WTC11 (cell line): ENCODE measurements around the gene SLC10A7.

Experiments used
- CREB1 ChIP-seq: sonication (generic); formaldehyde crosslinking; IDR thresholded peaks from 2 replicates; pipeline ENCODE4 v1.8.0; 2023; ENCODE audit warnings: mild to moderate bottlenecking, missing genetic modification reagents
- ESRRA ChIP-seq: sonication (generic); formaldehyde crosslinking; IDR thresholded peaks from 2 replicates; pipeline ENCODE4 v1.8.1; 2022; ENCODE audit warnings: mild to moderate bottlenecking, missing genetic modification reagents, borderline replicate concordance
- JUN ChIP-seq: sonication (generic); formaldehyde crosslinking; IDR thresholded peaks from 2 replicates; pipeline ENCODE4 v1.8.0; 2023; ENCODE audit warnings: mild to moderate bottlenecking, missing genetic modification reagents
- MYBL2 ChIP-seq: sonication (generic); formaldehyde crosslinking; IDR thresholded peaks from 2 replicates; pipeline ENCODE4 v1.8.1; 2023; ENCODE audit warnings: mild to moderate bottlenecking, moderate library complexity, missing genetic modification reagents
- NFATC4 ChIP-seq: fragments of 250-450 bp; sonication (Bioruptor Pico); IDR thresholded peaks from 2 replicates; pipeline ENCODE4 v1.9.0; 2021; ENCODE audit warnings: mild to moderate bottlenecking
- TCF7 ChIP-seq: sonication (generic); formaldehyde crosslinking; IDR thresholded peaks from 2 replicates; pipeline ENCODE4 v1.8.0; 2022; ENCODE audit warnings: mild to moderate bottlenecking, low read depth, missing genetic modification reagents, moderate library complexity
- ZNF396 ChIP-seq: fragments of 250-450 bp; sonication (Bioruptor Pico); IDR thresholded peaks from 2 replicates; pipeline ENCODE4 v1.8.0; 2021; ENCODE audit warnings: mild to moderate bottlenecking, moderate library complexity, borderline replicate concordance
- TF ChIP-seq, protein P1 (sequence below): fragments of 200-600 bp; IDR thresholded peaks from 2 replicates; pipeline ENCODE4 v1.8.0; 2022; ENCODE audit warnings: antibody characterized with exemption
- TF ChIP-seq, protein P2 (sequence below): sonication (generic); formaldehyde crosslinking; IDR thresholded peaks from 2 replicates; pipeline ENCODE4 v1.8.0; 2022; ENCODE audit warnings: mild to moderate bottlenecking, missing genetic modification reagents
- TF ChIP-seq, protein P3 (sequence below): sonication (generic); formaldehyde crosslinking; conservative IDR thresholded peaks from 2 replicates; pipeline ENCODE4 v1.8.1; 2023; ENCODE audit warnings: mild to moderate bottlenecking, low read depth, missing genetic modification reagents, moderate library complexity

DNA sequence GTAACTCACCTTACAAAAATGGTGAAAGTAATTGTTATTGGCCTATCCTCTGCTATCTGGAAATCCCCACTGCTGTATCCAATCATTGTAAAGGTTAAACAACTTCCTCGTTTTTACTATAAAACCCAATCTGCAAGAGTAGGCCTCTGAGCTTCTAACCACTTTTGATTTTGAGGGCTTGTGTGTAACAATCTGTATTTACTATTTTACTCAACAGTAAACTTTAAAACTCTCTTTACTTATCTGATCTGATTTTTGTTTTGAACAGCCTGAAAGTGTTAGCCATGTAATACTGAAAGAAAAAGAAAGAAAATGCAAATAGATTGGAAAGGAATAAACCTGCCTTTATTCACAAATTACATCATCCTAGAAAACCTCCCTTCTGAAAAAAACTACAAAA is 63.1 kb downstream of the SLC10A7 start:
- TF ChIP-seq ESRRA (CRISPR knock-in tag) (no peak), JUN (no peak), MYBL2 (CRISPR knock-in tag) (no peak), TCF7 (CRISPR knock-in tag) (no peak), NFATC4 (no peak), CREB1 (CRISPR knock-in tag) (no peak), ZNF396 (no peak)
- TF ChIP-seq, protein P1, sequence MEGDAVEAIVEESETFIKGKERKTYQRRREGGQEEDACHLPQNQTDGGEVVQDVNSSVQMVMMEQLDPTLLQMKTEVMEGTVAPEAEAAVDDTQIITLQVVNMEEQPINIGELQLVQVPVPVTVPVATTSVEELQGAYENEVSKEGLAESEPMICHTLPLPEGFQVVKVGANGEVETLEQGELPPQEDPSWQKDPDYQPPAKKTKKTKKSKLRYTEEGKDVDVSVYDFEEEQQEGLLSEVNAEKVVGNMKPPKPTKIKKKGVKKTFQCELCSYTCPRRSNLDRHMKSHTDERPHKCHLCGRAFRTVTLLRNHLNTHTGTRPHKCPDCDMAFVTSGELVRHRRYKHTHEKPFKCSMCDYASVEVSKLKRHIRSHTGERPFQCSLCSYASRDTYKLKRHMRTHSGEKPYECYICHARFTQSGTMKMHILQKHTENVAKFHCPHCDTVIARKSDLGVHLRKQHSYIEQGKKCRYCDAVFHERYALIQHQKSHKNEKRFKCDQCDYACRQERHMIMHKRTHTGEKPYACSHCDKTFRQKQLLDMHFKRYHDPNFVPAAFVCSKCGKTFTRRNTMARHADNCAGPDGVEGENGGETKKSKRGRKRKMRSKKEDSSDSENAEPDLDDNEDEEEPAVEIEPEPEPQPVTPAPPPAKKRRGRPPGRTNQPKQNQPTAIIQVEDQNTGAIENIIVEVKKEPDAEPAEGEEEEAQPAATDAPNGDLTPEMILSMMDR: no peak
- TF ChIP-seq, protein P2, sequence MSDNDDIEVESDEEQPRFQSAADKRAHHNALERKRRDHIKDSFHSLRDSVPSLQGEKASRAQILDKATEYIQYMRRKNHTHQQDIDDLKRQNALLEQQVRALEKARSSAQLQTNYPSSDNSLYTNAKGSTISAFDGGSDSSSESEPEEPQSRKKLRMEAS (CRISPR knock-in tag): no peak
- TF ChIP-seq, protein P3, sequence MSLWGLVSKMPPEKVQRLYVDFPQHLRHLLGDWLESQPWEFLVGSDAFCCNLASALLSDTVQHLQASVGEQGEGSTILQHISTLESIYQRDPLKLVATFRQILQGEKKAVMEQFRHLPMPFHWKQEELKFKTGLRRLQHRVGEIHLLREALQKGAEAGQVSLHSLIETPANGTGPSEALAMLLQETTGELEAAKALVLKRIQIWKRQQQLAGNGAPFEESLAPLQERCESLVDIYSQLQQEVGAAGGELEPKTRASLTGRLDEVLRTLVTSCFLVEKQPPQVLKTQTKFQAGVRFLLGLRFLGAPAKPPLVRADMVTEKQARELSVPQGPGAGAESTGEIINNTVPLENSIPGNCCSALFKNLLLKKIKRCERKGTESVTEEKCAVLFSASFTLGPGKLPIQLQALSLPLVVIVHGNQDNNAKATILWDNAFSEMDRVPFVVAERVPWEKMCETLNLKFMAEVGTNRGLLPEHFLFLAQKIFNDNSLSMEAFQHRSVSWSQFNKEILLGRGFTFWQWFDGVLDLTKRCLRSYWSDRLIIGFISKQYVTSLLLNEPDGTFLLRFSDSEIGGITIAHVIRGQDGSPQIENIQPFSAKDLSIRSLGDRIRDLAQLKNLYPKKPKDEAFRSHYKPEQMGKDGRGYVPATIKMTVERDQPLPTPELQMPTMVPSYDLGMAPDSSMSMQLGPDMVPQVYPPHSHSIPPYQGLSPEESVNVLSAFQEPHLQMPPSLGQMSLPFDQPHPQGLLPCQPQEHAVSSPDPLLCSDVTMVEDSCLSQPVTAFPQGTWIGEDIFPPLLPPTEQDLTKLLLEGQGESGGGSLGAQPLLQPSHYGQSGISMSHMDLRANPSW: no peak
